NB4 (cell line): ENCODE results near the gene DSCAM.

Source experiments
- CTCF ChIP-seq: IDR thresholded peaks from one replicate; pipeline ENCODE4 v1.5.1; 2012; ENCODE audit warnings: low read depth, low read length
- POLR2A ChIP-seq: IDR thresholded peaks from 2 replicates; pipeline ENCODE4 v1.6.1; 2011; ENCODE audit warnings: mild to moderate bottlenecking; ENCODE audit not compliant: insufficient read length; ENCODE audit errors: extremely low read depth

GRCh38 chr21:40371329-40371728, 475.6 kb downstream of the DSCAM start:
- TF ChIP-seq CTCF (no peak), POLR2A (no peak)
